Measurements from ENCODE around the gene SORT1. TPM values are rescaled to one million over a fixed set of nuclear protein-coding genes. Genes with fewer than 3 reads are reported as not detected.
A peak's percentile ranks its signal among the peaks of the same experiment; 100 is the strongest.

SORT1 gene
- total RNA-seq, 1 donor from 2014 or later = 40.6 TPM

GRCh38 chr1:109388208-109388711, 9.5 kb downstream of the SORT1 start:
- Mint-ChIP-seq H3K27me3 (ENCODE audit: low read depth) (no peaks in the 10 kb centered on the region), H3K9me3 (peaks cover 6% of the 10 kb centered on the region), H3K4me1 (peaks cover 16% of the 10 kb centered on the region), H3K27ac (no peak overlapping the region), H3K36me3 (peaks cover 9% of the 10 kb centered on the region), H3K4me3 (no peak overlapping the region)
- no peak for DNase-seq (ENCODE audit: low spot score in 2 of 2, unreplicated experiment in 2 of 2)
- TF ChIP-seq, protein P1, sequence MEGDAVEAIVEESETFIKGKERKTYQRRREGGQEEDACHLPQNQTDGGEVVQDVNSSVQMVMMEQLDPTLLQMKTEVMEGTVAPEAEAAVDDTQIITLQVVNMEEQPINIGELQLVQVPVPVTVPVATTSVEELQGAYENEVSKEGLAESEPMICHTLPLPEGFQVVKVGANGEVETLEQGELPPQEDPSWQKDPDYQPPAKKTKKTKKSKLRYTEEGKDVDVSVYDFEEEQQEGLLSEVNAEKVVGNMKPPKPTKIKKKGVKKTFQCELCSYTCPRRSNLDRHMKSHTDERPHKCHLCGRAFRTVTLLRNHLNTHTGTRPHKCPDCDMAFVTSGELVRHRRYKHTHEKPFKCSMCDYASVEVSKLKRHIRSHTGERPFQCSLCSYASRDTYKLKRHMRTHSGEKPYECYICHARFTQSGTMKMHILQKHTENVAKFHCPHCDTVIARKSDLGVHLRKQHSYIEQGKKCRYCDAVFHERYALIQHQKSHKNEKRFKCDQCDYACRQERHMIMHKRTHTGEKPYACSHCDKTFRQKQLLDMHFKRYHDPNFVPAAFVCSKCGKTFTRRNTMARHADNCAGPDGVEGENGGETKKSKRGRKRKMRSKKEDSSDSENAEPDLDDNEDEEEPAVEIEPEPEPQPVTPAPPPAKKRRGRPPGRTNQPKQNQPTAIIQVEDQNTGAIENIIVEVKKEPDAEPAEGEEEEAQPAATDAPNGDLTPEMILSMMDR (IDR thresholded peaks at IDR 0.05; ENCODE audit: unreplicated experiment) = no peak

GRCh38 chr1:109386054-109386717, 11.5 kb downstream of the SORT1 start:
- peaks cover 10% of the 10 kb centered on the region for H3K4me1 Mint-ChIP-seq

DNA sequence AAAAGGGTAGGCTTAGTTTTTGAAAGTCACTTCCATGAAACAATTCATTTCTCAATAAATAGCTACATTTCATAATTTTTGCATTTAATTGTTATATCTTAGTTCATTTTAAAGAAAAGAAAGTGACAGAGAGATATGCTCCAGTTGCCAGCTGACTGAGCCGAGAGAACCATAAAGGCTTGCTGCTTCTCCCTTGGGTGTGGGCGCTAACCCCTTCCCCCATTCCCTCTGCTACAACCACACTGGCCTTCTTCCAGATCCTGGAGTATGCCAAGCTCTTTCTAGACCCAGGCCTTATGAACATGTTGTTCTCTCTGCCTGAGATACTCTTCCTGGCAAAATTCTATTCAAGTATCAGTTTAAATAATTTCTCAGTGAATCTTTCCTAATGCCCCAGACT, 12.3 kb downstream of the SORT1 start:
- DNase-seq (ENCODE audit: low spot score in 2 of 2, unreplicated experiment in 2 of 2) = no peak
- Mint-ChIP-seq H3K27ac (no peak overlapping the region), H3K4me3 (no peak overlapping the region), H3K9me3 (peaks cover 6% of the 10 kb centered on the region), H3K4me1 (peaks cover 10% of the 10 kb centered on the region), H3K27me3 (ENCODE audit: low read depth) (no peaks in the 10 kb centered on the region), H3K36me3 (peaks cover 9% of the 10 kb centered on the region)
- TF ChIP-seq, protein P1 (IDR thresholded peaks at IDR 0.05; ENCODE audit: unreplicated experiment) = no peak

More at GRCh38 chr1:109386054-109386717, 11.5 kb downstream of the SORT1 start:
- no peaks in the 10 kb centered on the region for H3K27me3 Mint-ChIP-seq (ENCODE audit: low read depth)
- no peak overlapping the region for H3K4me3 Mint-ChIP-seq
- H3K36me3 Mint-ChIP-seq = peaks cover 9% of the 10 kb centered on the region
- H3K27ac Mint-ChIP-seq = no peak overlapping the region
- TF ChIP-seq, protein P1 (IDR thresholded peaks at IDR 0.05; ENCODE audit: unreplicated experiment) = no peak
- H3K9me3 Mint-ChIP-seq = peaks cover 6% of the 10 kb centered on the region
- DNase-seq (ENCODE audit: low spot score in 2 of 2, unreplicated experiment in 2 of 2) = no peak

- Mint-ChIP-seq H3K4me3 (no peak overlapping the region), H3K36me3 (peaks cover 9% of the 10 kb centered on the region), H3K4me1 (peaks cover 10% of the 10 kb centered on the region), H3K27ac (peak overlapping the region; percentile 88), H3K9me3 (peaks cover 6% of the 10 kb centered on the region), H3K27me3 (ENCODE audit: low read depth) (no peaks in the 10 kb centered on the region)
- DNase-seq (ENCODE audit: low spot score in 2 of 2, unreplicated experiment in 2 of 2) = no peak
- TF ChIP-seq, protein P1 (IDR thresholded peaks at IDR 0.05; ENCODE audit: unreplicated experiment) = no peak
Measured at GRCh38 chr1:109383854-109384253, 13.9 kb downstream of the SORT1 start.

- H3K4me3 Mint-ChIP-seq = no peak overlapping the region
- TF ChIP-seq, protein P1 (IDR thresholded peaks at IDR 0.05; ENCODE audit: unreplicated experiment) = no peak
- DNase-seq (ENCODE audit: low spot score in 2 of 2, unreplicated experiment in 2 of 2) = no peak
- H3K27me3 Mint-ChIP-seq (ENCODE audit: low read depth) = no peaks in the 10 kb centered on the region
- peaks cover 6% of the 10 kb centered on the region for H3K9me3 Mint-ChIP-seq
- peak overlapping the region; percentile 88 for H3K27ac Mint-ChIP-seq
- peaks cover 10% of the 10 kb centered on the region for H3K4me1 Mint-ChIP-seq
- H3K36me3 Mint-ChIP-seq = peaks cover 9% of the 10 kb centered on the region
Measured at GRCh38 chr1:109383087-109383779, 14.5 kb downstream of the SORT1 start.
